K562 (cell line): Measurements from ENCODE around the gene BCAS1. TPM values are rescaled to one million over a fixed set of nuclear protein-coding genes. Genes with fewer than 3 reads are reported as not detected.

Experiments
- ATAC-seq: fragments of 200-7000 bp; cut with Tn5 transposase; 3 replicates; pipeline ENCODE4 v1.9.1; 2020; ENCODE audit warnings: moderate library complexity
- BruUV-seq: library from RNA; stranded (reverse); fragments of 400-500 nt; replicated peaks from 2 replicates; lab custom pipeline; 2021; lab: Mats Ljungman, UMichigan
- CTCF ChIA-PET: fragments of 300-600 bp; formaldehyde crosslinking; extraction: SDS; loops from one replicate; lab custom pipeline; 2021; ENCODE audit warnings: low intra/inter-chr PET ratio; lab: Yijun Ruan, JAX
- POLR2A ChIA-PET: fragments of 300-600, 350-650 bp; sonication (Branson Sonifier 250); formaldehyde crosslinking; extraction: SDS; loops from one replicate; lab custom pipeline; 2021; ENCODE audit warnings: antibody characterized with exemption, inconsistent platforms; lab: Yijun Ruan, JAX
- DNase-seq, 4 experiments: peaks; one replicate each; pipeline versions ENCODE4 v3.0.0 to v3.0.0-alpha.2; 2011 to 2018; ENCODE audit warnings: low spot score in 3 of 4, mixed read lengths in 3 of 4; ENCODE audit errors: extremely low read depth in 1 of 4
- FAIRE-seq: peaks from 2 replicates; lab custom pipeline; 2011; peaks lifted over from hg19 to GRCh38; lab: Jason Lieb, UNC
- H2AFZ ChIP-seq: 2 replicates; pipeline ENCODE4 v1.6.0; 2011; ENCODE audit warnings: low read depth, low read length, control low read depth, inconsistent platforms
- H3K27ac ChIP-seq: fragments of 200-600 bp; 3 replicates; pipeline ENCODE4 v1.8.0; 2011; ENCODE audit warnings: low read depth, mild to moderate bottlenecking, control low read depth, inconsistent platforms, low read length, moderate library complexity, mixed read lengths; ENCODE audit errors: extremely low read depth
- H3K27me3 ChIP-seq, 2 experiments: fragments of 300-600 bp in 1 of 2; 2 replicates in 1 of 2; 3 replicates in 1 of 2; pipeline versions ENCODE4 v1.6.0 to v1.8.0; 2011; ENCODE audit warnings: inconsistent platforms in 2 of 2, low read length in 2 of 2, mild to moderate bottlenecking in 1 of 2, mixed read lengths in 1 of 2, moderate library complexity in 1 of 2; ENCODE audit not compliant: control insufficient read depth in 2 of 2, insufficient read depth in 2 of 2
- H3K36me3 ChIP-seq: fragments of 300-600 bp; 3 replicates; pipeline ENCODE4 v1.8.0; 2011; ENCODE audit warnings: mild to moderate bottlenecking, low read length, inconsistent platforms; ENCODE audit not compliant: control insufficient read depth, insufficient read depth
- H3K4me1 ChIP-seq, 2 experiments: fragments of 200-600 bp in 1 of 2; replicated peaks in 1 of 2; 2 replicates in 1 of 2; 3 replicates in 1 of 2; pipeline versions ENCODE4 v1.5.1 to v1.8.0; 2011; ENCODE audit warnings: inconsistent platforms in 2 of 2, low read length in 2 of 2, mild to moderate bottlenecking in 1 of 2, mixed read lengths in 1 of 2, moderate library complexity in 1 of 2; ENCODE audit not compliant: control insufficient read depth in 2 of 2, insufficient read depth in 2 of 2
- H3K4me2 ChIP-seq: 2 replicates; pipeline ENCODE4 v1.6.1; 2011; ENCODE audit warnings: low read length, control low read depth, inconsistent platforms, mixed read lengths; ENCODE audit not compliant: insufficient read depth
- H3K4me3 ChIP-seq: fragments of 200-600 bp; sonication (generic), shearing (Covaris generic); 2 replicates; pipeline ENCODE4 v1.5.1; 2016; ENCODE audit warnings: control low read depth, inconsistent platforms
- H3K79me2 ChIP-seq: fragments of 200-600 bp; 3 replicates; pipeline ENCODE4 v1.8.0; 2011; ENCODE audit warnings: low read length, inconsistent platforms; ENCODE audit not compliant: control insufficient read depth, insufficient read depth
- H3K9ac ChIP-seq, 2 experiments: 2 replicates each; pipeline versions ENCODE4 v1.6.0 to v1.6.1; 2011; ENCODE audit warnings: low read depth in 2 of 2, low read length in 2 of 2, control low read depth in 1 of 2, inconsistent platforms in 1 of 2, mild to moderate bottlenecking in 1 of 2, mixed read lengths in 1 of 2; ENCODE audit not compliant: insufficient read depth in 1 of 2
- H3K9me1 ChIP-seq: one replicate; pipeline ENCODE4 v1.6.0; 2011; ENCODE audit warnings: inconsistent platforms, mild to moderate bottlenecking, low read length, moderate library complexity; ENCODE audit not compliant: control insufficient read depth, insufficient read depth
- H3K9me3 ChIP-seq: replicated peaks from 2 replicates; pipeline ENCODE4 v1.5.1; 2011; ENCODE audit warnings: low read depth, low read length, inconsistent platforms; ENCODE audit not compliant: control insufficient read depth, insufficient read depth
- H4K20me1 ChIP-seq: replicated peaks from 2 replicates; pipeline ENCODE4 v1.6.1; 2011; ENCODE audit warnings: low read length, inconsistent platforms, mixed read lengths; ENCODE audit not compliant: control insufficient read depth, insufficient read depth
- GTF2B ChIP-seq: IDR thresholded peaks from 2 replicates; pipeline ENCODE4 v1.6.1; 2011; ENCODE audit not compliant: insufficient read length; ENCODE audit errors: extremely low read depth
- ZBTB11 ChIP-seq, 3 experiments: fragments of 200-800 bp in 1 of 3; fragments of 250-450 bp in 1 of 3; fragments of 450-650 bp in 1 of 3; sonication (Bioruptor Pico) in 1 of 3; sonication (Bioruptor generic) in 1 of 3; formaldehyde crosslinking in 1 of 3; IDR thresholded peaks; 2 replicates each; pipeline versions ENCODE4 v1.6.1 to v1.8.0; 2016 to 2022; ENCODE audit warnings: mild to moderate bottlenecking in 2 of 3, missing genetic modification characterization in 2 of 3, missing compliant biosample characterization in 1 of 3, moderate library complexity in 1 of 3
- WGBS: fragments of 100-300 bp; shearing (Covaris generic); methylation state at CpG from one replicate; pipeline ENCODE4 v1.1.6; 2016; ENCODE audit warnings: low coverage, mixed read lengths; ENCODE audit not compliant: insufficient coverage; ENCODE audit errors: missing lambda C conversion rate; 5-methylcytosine and 5-hydroxymethylcytosine counted together
- in situ Hi-C: fragments of 300-500 bp; cut with MboI; formaldehyde crosslinking; loops from 4 replicates; pipeline ENCODE4 v1.15.0; 2018; ENCODE audit warnings: inconsistent platforms, mixed read lengths
- intact Hi-C: fragments of 100-400 bp; cut with micrococcal nuclease; formaldehyde crosslinking; loops from 2 replicates; pipeline ENCODE4 v1.14.2; 2022
- polyA plus RNA-seq, 8 experiments: library from polyadenylated mRNA; depleted of rRNA in 4 of 8; stranded (reverse) in 5 of 8; unstranded in 3 of 8; fragments of >200 nt; fragmentation: Nextera tagmentation in 2 of 8; fragmentation: Illumina TruSeq in 1 of 8; extraction: Ambion mirVana in 2 of 8; extraction: Trizol in 1 of 8; gene quantifications; 2 replicates each; pipeline versions ENCODE4 v1.2.1 to v1.2.3, GENCODE V29; 2011 to 2014; ENCODE audit warnings: inconsistent platforms in 1 of 8, missing spikeins in 1 of 8
- total RNA-seq, 7 experiments: library from RNA; depleted of rRNA in 6 of 7; stranded (reverse); fragments of >200 nt in 6 of 7; fragmentation: Illumina TruSeq in 2 of 7; extraction: Trizol in 2 of 7; gene quantifications; 2 replicates each; pipeline versions ENCODE4 v1.2.1 to v1.2.3, GENCODE V29; 2011 to 2021; ENCODE audit warnings: low replicate concordance in 1 of 7

BCAS1 gene
- total and polyA plus RNA-seq, 9 of the 15 experiments (the other 6 are each of a cell fraction or from before 2014, with no cell fraction given), result 0.18 to 2.3 (median 0.93) TPM

- ATAC-seq, result no peak
- Histone ChIP-seq H4K20me1 (no peaks in the 10 kb centered on the region), H3K9me3 (no peaks in the 10 kb centered on the region), H3K4me3 (no peak overlapping the region), H3K27me3 (peaks cover 2 to 5% of the 10 kb centered on the region in 2 experiments; a peak in 1 of 5 replicates), H3K27ac (no peak overlapping the region), H3K9ac (no peak overlapping the region), H3K9me1 (no peaks in the 10 kb centered on the region), H2AFZ (no peak overlapping the region), H3K36me3 (no peaks in the 10 kb centered on the region), H3K4me1 (peaks cover 0 to 3% of the 10 kb centered on the region in 2 experiments; a peak in 1 of 5 replicates), H3K4me2 (no peak overlapping the region), H3K79me2 (no peaks in the 10 kb centered on the region)
- TF ChIP-seq ZBTB11 (CRISPR knock-in tag; IDR thresholded peaks at IDR 0.05), result peak in 1 of 3 experiments; percentile 62; a peak in 2 of 6 replicates
- no peak for TF ChIP-seq GTF2B
- in situ Hi-C loops, result loop anchor here (25.0 kb wide), 1 partner anchor 682 kb away; no protein-coding TSS in a partner anchor
- DNase-seq, result no peak
- ChIA-PET POLR2A (interaction anchor here (0.7 to 1.0 kb wide), 2 partner anchors 8 to 12 kb away, joined by 3 to 4 read pairs; no protein-coding TSS in a partner anchor), CTCF (no interaction called here)
- intact Hi-C loops, result no loop called here
- BruUV-seq, result no TSS peak
- no peak for FAIRE-seq
- 1% methylated on average over 6 of the region's 6 CpGs for WGBS
Observed at GRCh38 chr20:53954723-53955658, 115.4 kb downstream of the BCAS1 start.
